HepG2 (cell line): ENCODE results near the gene E2F1. TPM values are rescaled to one million over a fixed set of nuclear protein-coding genes. Genes with fewer than 3 reads are reported as not detected.

Experiments
- ATAC-seq: fragments of 200-7000 bp; cut with Tn5 transposase; 3 replicates; pipeline ENCODE4 v1.9.1; 2020; ENCODE audit warnings: mild to moderate bottlenecking, moderate library complexity
- BruUV-seq: library from RNA; stranded (reverse); fragments of 400-500 nt; replicated peaks from 2 replicates; lab custom pipeline; 2021; lab: Mats Ljungman, UMichigan
- CTCF ChIA-PET: fragments of 300-600 bp; formaldehyde crosslinking; extraction: SDS; loops from one replicate; lab custom pipeline; 2021; ENCODE audit warnings: low total read pairs, inconsistent platforms, low intra/inter-chr PET ratio; lab: Yijun Ruan, JAX
- POLR2A ChIA-PET: fragments of 350-600 bp; sonication (Branson Sonifier 250); formaldehyde crosslinking; loops from one replicate; lab custom pipeline; 2020; ENCODE audit warnings: antibody characterized with exemption, inconsistent platforms; lab: Yijun Ruan, JAX
- DNase-seq: peaks from one replicate; pipeline ENCODE4 v3.0.0-alpha.2; 2015; ENCODE audit warnings: low spot score
- FAIRE-seq: peaks from 3 replicates; lab custom pipeline; 2011; peaks lifted over from hg19 to GRCh38; lab: Jason Lieb, UNC
- H2AFZ ChIP-seq: one replicate; pipeline ENCODE4 v1.6.1; 2011; ENCODE audit warnings: low read length, inconsistent platforms
- H3K27ac ChIP-seq: fragments of 300-600 bp; 3 replicates; pipeline ENCODE4 v1.8.0; 2011; ENCODE audit warnings: mixed run types, mild to moderate bottlenecking, mixed read lengths, low read length, inconsistent platforms; ENCODE audit not compliant: insufficient read depth; ENCODE audit errors: extremely low read length
- H3K27me3 ChIP-seq, 2 experiments: fragments of 200-600 bp in 1 of 2; 2 replicates in 1 of 2; 3 replicates in 1 of 2; pipeline versions ENCODE4 v1.6.0 to v1.8.0; 2011; ENCODE audit warnings: low read length in 2 of 2, mild to moderate bottlenecking in 2 of 2, moderate library complexity in 2 of 2, inconsistent platforms in 1 of 2; ENCODE audit not compliant: insufficient read depth in 2 of 2, control insufficient read depth in 1 of 2
- H3K36me3 ChIP-seq, 2 experiments: fragments of 200-600 bp in 1 of 2; replicated peaks in 1 of 2; 2 replicates in 1 of 2; 3 replicates in 1 of 2; pipeline versions ENCODE4 v1.5.1 to v1.8.0; 2011; ENCODE audit warnings: low read length in 2 of 2, inconsistent platforms in 1 of 2; ENCODE audit not compliant: insufficient read depth in 2 of 2, control insufficient read depth in 1 of 2
- H3K4me1 ChIP-seq: 2 replicates; pipeline ENCODE4 v1.5.1; 2012; ENCODE audit warnings: low read length, inconsistent platforms; ENCODE audit not compliant: insufficient read depth
- H3K4me2 ChIP-seq: 2 replicates; pipeline ENCODE4 v1.6.0; 2011; ENCODE audit warnings: low read depth, low read length, inconsistent platforms
- H3K4me3 ChIP-seq, 3 experiments: fragments of 200-600 bp in 1 of 3; sonication (generic), shearing (Covaris generic) in 1 of 3; replicated peaks in 1 of 3; 2 replicates each; pipeline ENCODE4 v1.5.1; 2011 to 2016; ENCODE audit warnings: low read length in 3 of 3, inconsistent platforms in 2 of 3, low read depth in 2 of 3, mild to moderate bottlenecking in 2 of 3, control low read depth in 1 of 3, mixed read lengths in 1 of 3; ENCODE audit not compliant: insufficient read depth in 1 of 3
- H3K79me2 ChIP-seq: one replicate; pipeline ENCODE4 v1.6.1; 2011; ENCODE audit warnings: low read length, inconsistent platforms; ENCODE audit not compliant: insufficient read depth
- H3K9ac ChIP-seq: 2 replicates; pipeline ENCODE4 v1.6.0; 2011; ENCODE audit warnings: mild to moderate bottlenecking, low read depth, low read length, inconsistent platforms; ENCODE audit not compliant: insufficient read depth
- H3K9me3 ChIP-seq: 2 replicates; pipeline ENCODE4 v1.5.1; 2012; ENCODE audit warnings: mild to moderate bottlenecking, low read length
- H4K20me1 ChIP-seq: 2 replicates; pipeline ENCODE4 v1.6.0; 2011; ENCODE audit warnings: inconsistent platforms, mild to moderate bottlenecking, low read length, moderate library complexity; ENCODE audit not compliant: insufficient read depth
- BORCS8-MEF2B ChIP-seq: sonication (generic); formaldehyde crosslinking; IDR thresholded peaks from 2 replicates; pipeline ENCODE4 v1.8.0; 2022; ENCODE audit warnings: mild to moderate bottlenecking, missing genetic modification reagents
- DPF2 ChIP-seq: sonication (generic); formaldehyde crosslinking; IDR thresholded peaks from 2 replicates; pipeline ENCODE4 v1.4.0; 2020; ENCODE audit warnings: mild to moderate bottlenecking, low read depth, missing genetic modification reagents, borderline replicate concordance
- ELF3 ChIP-seq: IDR thresholded peaks from 2 replicates; pipeline ENCODE4 v1.6.1; 2016; ENCODE audit warnings: missing genetic modification reagents, missing compliant biosample characterization
- GFI1 ChIP-seq: sonication (generic); formaldehyde crosslinking; IDR thresholded peaks from 2 replicates; pipeline ENCODE4 v1.5.0; 2020; ENCODE audit warnings: missing genetic modification reagents, mild to moderate bottlenecking, borderline replicate concordance
- JDP2 ChIP-seq: sonication (generic); formaldehyde crosslinking; IDR thresholded peaks from 2 replicates; pipeline ENCODE4 v1.8.1; 2022; ENCODE audit warnings: missing genetic modification reagents, borderline replicate concordance
- MEIS1 ChIP-seq: sonication (generic); formaldehyde crosslinking; IDR thresholded peaks from 2 replicates; pipeline ENCODE4 v1.9.0; 2021; ENCODE audit warnings: mild to moderate bottlenecking, missing genetic modification reagents, moderate library complexity, borderline replicate concordance
- PHF20 ChIP-seq: sonication (generic); formaldehyde crosslinking; IDR thresholded peaks from 2 replicates; pipeline ENCODE4 v1.5.0; 2020; ENCODE audit warnings: mild to moderate bottlenecking, missing genetic modification reagents
- ZBTB40 ChIP-seq, 2 experiments: fragments of 450-650 bp in 1 of 2; sonication (generic) in 1 of 2; formaldehyde crosslinking in 1 of 2; IDR thresholded peaks; 2 replicates each; pipeline versions ENCODE4 v1.6.1 to v1.8.0; 2016 to 2022; ENCODE audit warnings: antibody characterized with exemption in 1 of 2, mild to moderate bottlenecking in 1 of 2, missing genetic modification reagents in 1 of 2
- ZFYVE20 ChIP-seq: sonication (generic); formaldehyde crosslinking; IDR thresholded peaks from 2 replicates; pipeline ENCODE4 v1.8.0; 2023; ENCODE audit warnings: low read depth, mild to moderate bottlenecking, moderate library complexity, missing genetic modification reagents, borderline replicate concordance
- ZNF224 ChIP-seq: sonication (generic); formaldehyde crosslinking; IDR thresholded peaks from 2 replicates; pipeline ENCODE4 v1.5.0; 2020; ENCODE audit warnings: mild to moderate bottlenecking, missing genetic modification reagents
- ZNF333 ChIP-seq: sonication (generic); formaldehyde crosslinking; IDR thresholded peaks from 2 replicates; pipeline ENCODE4 v1.4.0; 2020; ENCODE audit warnings: mild to moderate bottlenecking, missing genetic modification reagents, borderline replicate concordance
- ZNF577 ChIP-seq: sonication (generic); formaldehyde crosslinking; IDR thresholded peaks from 2 replicates; pipeline ENCODE4 v1.4.0; 2020; ENCODE audit warnings: mild to moderate bottlenecking, low read depth, missing genetic modification reagents, borderline replicate concordance
- ZNF589 ChIP-seq: sonication (generic); formaldehyde crosslinking; conservative IDR thresholded peaks from 2 replicates; pipeline ENCODE4 v1.8.0; 2022; ENCODE audit warnings: mild to moderate bottlenecking, moderate library complexity, missing genetic modification reagents
- ZNF768 ChIP-seq: sonication (generic); formaldehyde crosslinking; IDR thresholded peaks from 2 replicates; pipeline ENCODE4 v1.4.0; 2020; ENCODE audit warnings: missing genetic modification reagents
- ZNF780A ChIP-seq: sonication (generic); formaldehyde crosslinking; IDR thresholded peaks from 2 replicates; pipeline ENCODE4 v1.8.0; 2022; ENCODE audit warnings: mild to moderate bottlenecking, missing genetic modification reagents, moderate library complexity
- ZNF841 ChIP-seq: sonication (generic); formaldehyde crosslinking; IDR thresholded peaks from 2 replicates; pipeline ENCODE4 v1.8.1; 2023; ENCODE audit warnings: missing genetic modification reagents, borderline replicate concordance
- WGBS: methylation state at CpG from one replicate; pipeline ENCODE4 v1.1.6; 2017; ENCODE audit warnings: low lambda C conversion rate; 5-methylcytosine and 5-hydroxymethylcytosine counted together
- in situ Hi-C: cut with HindIII; loops from 2 replicates; pipeline ENCODE4 v1.10.0; 2017; ENCODE audit warnings: low pct_unique_long_range_greater_than_20kb; ENCODE audit not compliant: extremely low pct_ligation_motif_present
- intact Hi-C: fragments of 100-400 bp; cut with micrococcal nuclease; formaldehyde crosslinking; loops from one replicate; pipeline ENCODE4 v1.10.0; 2022; ENCODE audit not compliant: unreplicated experiment
- polyA plus RNA-seq, 8 experiments: library from polyadenylated mRNA; depleted of rRNA in 3 of 8; stranded (reverse) in 7 of 8; unstranded in 1 of 8; fragments of >200 nt; fragmentation: Illumina TruSeq in 4 of 8; extraction: Trizol in 4 of 8; gene quantifications; 2 replicates each; pipeline versions ENCODE4 v1.2.1 to v1.2.3, GENCODE V29; 2011 to 2016; ENCODE audit warnings: low read depth in 4 of 8, missing spikeins in 1 of 8, mixed read lengths in 1 of 8; ENCODE audit not compliant: insufficient read depth in 1 of 8
- total RNA-seq, 5 experiments: library from RNA; depleted of rRNA; stranded (reverse); fragments of >200 nt; fragmentation: Illumina TruSeq; extraction: Trizol; gene quantifications; 2 replicates each; pipeline ENCODE4 v1.2.3, GENCODE V29; 2016; ENCODE audit warnings: low read depth in 1 of 5

Gene E2F1
- total and polyA plus RNA-seq, 2 of the 13 experiments (the other 11 are each of a cell fraction or from before 2014, with no cell fraction given): 25.5 to 39.4 TPM

- 2% methylated on average over 3 of the region's 3 CpGs for WGBS
- ChIA-PET POLR2A (interaction anchor here (1.2 kb wide), 1 partner anchor 423 kb away, joined by 4 read pairs; the partner anchor contains the start of gene EIF2S2), CTCF (no interaction called here)
- in situ Hi-C loops: no loop called here
- Histone ChIP-seq H3K36me3 (no peaks in the 10 kb centered on the region), H3K4me1 (peaks cover 79% of the 10 kb centered on the region), H3K4me2 (peak overlapping the region; percentile 47), H3K9me3 (no peaks in the 10 kb centered on the region), H2AFZ (no peak overlapping the region), H4K20me1 (no peaks in the 10 kb centered on the region), H3K27me3 (no peaks in the 10 kb centered on the region), H3K4me3 (peak overlapping the region in 1 of 3 experiments; percentile 1; a peak in 1 of 6 replicates), H3K27ac (no peak overlapping the region), H3K9ac (peak overlapping the region; percentile 12; the same call in 1 of the 2 replicates), H3K79me2 (peaks cover 15% of the 10 kb centered on the region)
- intact Hi-C loops: loop anchor here (5.0 kb wide), 1 partner anchor 123 kb away; the partner anchor contains the start of gene CHMP4B
- BruUV-seq: no TSS peak
- no peak for ATAC-seq
- no peak for FAIRE-seq
- peak; percentile 75 for DNase-seq
- TF ChIP-seq ZNF333 (CRISPR knock-in tag) (no peak), ZNF577 (no peak), ZNF768 (peak; percentile 98), MEIS1 (CRISPR knock-in tag) (no peak), ELF3 (CRISPR knock-in tag) (no peak), JDP2 (CRISPR knock-in tag) (no peak), DPF2 (CRISPR knock-in tag) (peak; percentile 31; the same call in 1 of the 2 replicates), ZNF841 (CRISPR knock-in tag) (no peak), ZFYVE20 (CRISPR knock-in tag) (no peak), ZNF589 (CRISPR knock-in tag) (no peak), BORCS8-MEF2B (0 out of 2 replicates have a peak, but pooled peaks have one; percentile 63), ZNF224 (CRISPR knock-in tag) (no peak), ZBTB40 (IDR thresholded peaks at IDR 0.05) (no peak), ZBTB40 (CRISPR knock-in tag; IDR thresholded peaks at IDR 0.05) (no peak), ZNF780A (no peak), PHF20 (CRISPR knock-in tag) (no peak), GFI1 (CRISPR knock-in tag) (no peak)
These were observed 2.8 kb upstream of the E2F1 start for GRCh38 chr20:33688938-33689424.
